Measurements from ENCODE around the gene PDZK1IP1.

DNA sequence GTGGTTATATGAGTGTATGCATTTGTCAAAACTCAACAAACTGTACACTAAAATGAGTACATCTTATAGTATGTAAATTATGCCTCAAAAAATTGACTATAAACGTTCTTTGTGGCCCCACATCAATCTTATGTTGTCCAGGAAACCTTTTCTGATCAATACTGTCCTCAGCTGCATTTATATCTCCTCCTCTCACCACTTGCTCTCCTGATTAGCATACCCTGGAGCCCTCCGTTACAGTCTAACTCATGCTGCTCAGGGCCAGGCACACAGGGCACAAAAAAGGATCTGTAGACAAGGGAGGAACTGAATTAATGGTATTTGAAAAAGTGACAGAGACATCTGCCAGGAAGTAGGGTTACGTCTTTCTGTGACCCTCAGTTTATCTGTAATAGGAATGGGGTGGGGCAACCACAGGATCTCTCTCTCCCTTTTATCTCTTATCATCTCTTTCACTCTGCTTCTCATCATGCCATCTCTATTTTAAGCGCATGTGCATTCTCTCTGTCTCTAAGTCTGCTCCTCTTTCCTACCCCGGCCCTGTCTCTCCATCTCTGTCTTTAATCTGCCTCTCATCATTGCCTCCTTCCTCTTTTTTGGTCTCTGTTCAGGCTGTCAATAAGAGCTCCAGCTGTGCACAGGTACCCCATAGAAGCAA lies 49.2 kb upstream of the PDZK1IP1 start:
- TF ChIP-seq POLR2A (IDR thresholded peaks at IDR 0.05; ENCODE audit: low read depth, low read length), result no peak
- TF ChIP-seq, protein P1, sequence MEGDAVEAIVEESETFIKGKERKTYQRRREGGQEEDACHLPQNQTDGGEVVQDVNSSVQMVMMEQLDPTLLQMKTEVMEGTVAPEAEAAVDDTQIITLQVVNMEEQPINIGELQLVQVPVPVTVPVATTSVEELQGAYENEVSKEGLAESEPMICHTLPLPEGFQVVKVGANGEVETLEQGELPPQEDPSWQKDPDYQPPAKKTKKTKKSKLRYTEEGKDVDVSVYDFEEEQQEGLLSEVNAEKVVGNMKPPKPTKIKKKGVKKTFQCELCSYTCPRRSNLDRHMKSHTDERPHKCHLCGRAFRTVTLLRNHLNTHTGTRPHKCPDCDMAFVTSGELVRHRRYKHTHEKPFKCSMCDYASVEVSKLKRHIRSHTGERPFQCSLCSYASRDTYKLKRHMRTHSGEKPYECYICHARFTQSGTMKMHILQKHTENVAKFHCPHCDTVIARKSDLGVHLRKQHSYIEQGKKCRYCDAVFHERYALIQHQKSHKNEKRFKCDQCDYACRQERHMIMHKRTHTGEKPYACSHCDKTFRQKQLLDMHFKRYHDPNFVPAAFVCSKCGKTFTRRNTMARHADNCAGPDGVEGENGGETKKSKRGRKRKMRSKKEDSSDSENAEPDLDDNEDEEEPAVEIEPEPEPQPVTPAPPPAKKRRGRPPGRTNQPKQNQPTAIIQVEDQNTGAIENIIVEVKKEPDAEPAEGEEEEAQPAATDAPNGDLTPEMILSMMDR (conservative IDR thresholded peaks at IDR 0.05; ENCODE audit: low read depth, low read length), result no peak
- no peak for TF ChIP-seq BHLHE40 (IDR thresholded peaks at IDR 0.05; ENCODE audit: low read depth, low read length)
